ENCODE measurements around the gene ULBP3.

ULBP3 gene

DNA sequence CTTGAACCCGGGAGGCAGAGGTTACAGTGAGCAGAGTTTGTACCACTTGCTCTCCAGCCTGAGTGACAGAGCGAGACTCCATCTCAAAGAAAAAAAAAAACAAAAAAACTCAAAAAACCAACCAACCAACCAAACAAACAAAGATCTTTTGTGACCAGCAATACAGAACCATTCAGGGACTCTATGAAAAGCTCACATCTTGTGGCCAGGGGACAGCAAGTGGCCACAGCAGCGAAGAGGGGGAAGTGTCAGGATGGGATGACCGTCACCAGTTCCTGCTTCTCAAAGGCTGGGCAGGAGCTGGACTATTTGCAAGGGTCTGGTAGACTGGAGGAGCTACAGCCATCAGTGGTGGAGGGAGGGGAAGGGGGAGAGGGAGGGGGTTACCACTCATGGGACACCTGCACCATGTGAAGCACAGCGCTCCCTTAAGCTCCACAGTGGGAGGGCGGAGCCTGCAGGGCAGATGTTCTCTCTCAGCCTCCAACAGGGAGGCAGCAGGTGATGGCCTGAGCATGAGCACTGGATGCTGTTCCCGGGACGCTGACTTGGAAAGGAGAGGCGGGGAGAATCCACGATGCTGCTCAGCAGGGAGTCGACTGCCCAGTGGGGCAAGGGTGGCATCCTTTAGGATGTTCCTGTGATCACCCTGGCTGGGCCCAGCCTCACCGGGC, 19.7 kb upstream of the ULBP3 start:
- POLR2A ChIA-PET = no interaction called here
- CTCF ChIA-PET = interaction anchor here (0.7 to 1.1 kb wide), 4 partner anchors 8 to 172 kb away, joined by 3 to 9 read pairs (median 4); no protein-coding TSS in a partner anchor

DNA sequence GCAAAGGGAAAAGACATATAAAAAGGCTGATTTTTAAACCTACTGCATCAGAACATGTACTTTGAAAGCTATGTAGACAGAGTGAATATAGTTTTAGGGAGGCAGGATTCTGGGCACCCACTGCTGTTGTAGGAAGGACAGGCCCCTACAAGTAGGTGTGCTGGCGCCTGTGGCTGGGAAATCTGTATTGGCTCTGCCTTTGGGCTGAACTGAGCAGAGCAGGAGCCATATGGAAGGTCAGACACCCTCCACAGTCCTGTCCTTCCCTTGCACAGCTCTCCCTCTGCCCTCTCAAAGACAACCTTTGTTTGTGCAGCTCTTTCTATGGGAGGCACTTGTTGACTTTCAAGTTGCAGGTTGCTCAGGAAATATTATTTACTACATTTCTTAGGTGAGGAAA, 18.4 kb upstream of the ULBP3 start:
- no peak for DNase-seq (ENCODE audit: extremely low spot score)
- POLR2A ChIA-PET = no interaction called here
- TF ChIP-seq, protein P1, sequence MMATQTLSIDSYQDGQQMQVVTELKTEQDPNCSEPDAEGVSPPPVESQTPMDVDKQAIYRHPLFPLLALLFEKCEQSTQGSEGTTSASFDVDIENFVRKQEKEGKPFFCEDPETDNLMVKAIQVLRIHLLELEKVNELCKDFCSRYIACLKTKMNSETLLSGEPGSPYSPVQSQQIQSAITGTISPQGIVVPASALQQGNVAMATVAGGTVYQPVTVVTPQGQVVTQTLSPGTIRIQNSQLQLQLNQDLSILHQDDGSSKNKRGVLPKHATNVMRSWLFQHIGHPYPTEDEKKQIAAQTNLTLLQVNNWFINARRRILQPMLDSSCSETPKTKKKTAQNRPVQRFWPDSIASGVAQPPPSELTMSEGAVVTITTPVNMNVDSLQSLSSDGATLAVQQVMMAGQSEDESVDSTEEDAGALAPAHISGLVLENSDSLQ (IDR thresholded peaks at IDR 0.05) = no peak
- TF ChIP-seq TARDBP (IDR thresholded peaks at IDR 0.05) (no peak), SUZ12 (IDR thresholded peaks at IDR 0.05) (no peak), FOXM1 (IDR thresholded peaks at IDR 0.05; ENCODE audit: borderline replicate concordance) (no peak), ZNF384 (IDR thresholded peaks at IDR 0.05) (no peak), L3MBTL2 (conservative IDR thresholded peaks at IDR 0.05) (no peak), FOXA1 (IDR thresholded peaks at IDR 0.05) (no peak), BHLHE40 (IDR thresholded peaks at IDR 0.05; ENCODE audit: borderline replicate concordance) (no peak), HDGF (IDR thresholded peaks at IDR 0.05; ENCODE audit: borderline replicate concordance) (no peak), NFRKB (IDR thresholded peaks at IDR 0.05) (no peak), SP1 (IDR thresholded peaks at IDR 0.05) (no peak), ARNT (IDR thresholded peaks at IDR 0.05) (no peak), CTBP1 (IDR thresholded peaks at IDR 0.05; ENCODE audit: borderline replicate concordance) (no peak), ELF4 (IDR thresholded peaks at IDR 0.05) (no peak), FOXK2 (IDR thresholded peaks at IDR 0.05) (no peak), LEF1 (IDR thresholded peaks at IDR 0.05; ENCODE audit: borderline replicate concordance) (no peak)
- CTCF ChIA-PET = interaction anchor here (1.0 to 1.4 kb wide), 2 partner anchors 10 to 16 kb away, joined by 3 to 5 read pairs; no protein-coding TSS in a partner anchor

More for the DNA sequence above, 19.7 kb upstream of the ULBP3 start:
- TF ChIP-seq HDGF (IDR thresholded peaks at IDR 0.05; ENCODE audit: borderline replicate concordance) (no peak), SP1 (IDR thresholded peaks at IDR 0.05) (no peak), ARNT (IDR thresholded peaks at IDR 0.05) (no peak), NFRKB (IDR thresholded peaks at IDR 0.05) (no peak), BHLHE40 (IDR thresholded peaks at IDR 0.05; ENCODE audit: borderline replicate concordance) (no peak), TARDBP (IDR thresholded peaks at IDR 0.05) (no peak), CTBP1 (IDR thresholded peaks at IDR 0.05; ENCODE audit: borderline replicate concordance) (no peak), FOXA1 (IDR thresholded peaks at IDR 0.05) (no peak), SUZ12 (IDR thresholded peaks at IDR 0.05) (no peak), FOXM1 (IDR thresholded peaks at IDR 0.05; ENCODE audit: borderline replicate concordance) (no peak), FOXK2 (IDR thresholded peaks at IDR 0.05) (no peak), ELF4 (IDR thresholded peaks at IDR 0.05) (no peak), ZNF384 (IDR thresholded peaks at IDR 0.05) (no peak), LEF1 (IDR thresholded peaks at IDR 0.05; ENCODE audit: borderline replicate concordance) (no peak), L3MBTL2 (conservative IDR thresholded peaks at IDR 0.05) (no peak)
- TF ChIP-seq, protein P1 (IDR thresholded peaks at IDR 0.05) = no peak
- DNase-seq (ENCODE audit: extremely low spot score) = no peak

DNA sequence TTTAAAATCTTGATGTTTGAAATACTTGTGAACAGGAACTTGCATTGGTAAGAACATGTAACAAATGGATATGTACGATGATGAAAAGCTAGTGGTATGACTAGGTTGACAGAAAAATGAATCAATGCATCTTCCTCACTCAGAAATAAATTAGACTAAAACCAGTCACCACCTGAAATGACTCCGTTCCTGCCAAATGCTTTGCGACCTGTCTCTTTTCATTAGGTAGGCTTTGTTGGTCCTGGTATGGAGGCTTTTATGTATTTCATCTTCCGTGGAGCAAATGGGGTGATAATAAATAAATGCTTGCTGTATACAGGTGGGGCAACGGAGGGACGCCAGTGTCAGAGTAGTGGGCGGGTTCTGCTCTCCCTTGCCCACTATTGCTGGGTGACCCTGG, 17.1 kb upstream of the ULBP3 start:
- DNase-seq (ENCODE audit: extremely low spot score) = no peak
- ChIA-PET CTCF (interaction anchor here (1.0 kb wide), 1 partner anchor 249 kb away, joined by 4 read pairs; no protein-coding TSS in a partner anchor), POLR2A (no interaction called here)
- TF ChIP-seq HDGF (IDR thresholded peaks at IDR 0.05; ENCODE audit: borderline replicate concordance) (no peak), L3MBTL2 (conservative IDR thresholded peaks at IDR 0.05) (no peak), NFRKB (IDR thresholded peaks at IDR 0.05) (no peak), FOXA1 (IDR thresholded peaks at IDR 0.05) (no peak)
- TF ChIP-seq, protein P1 (IDR thresholded peaks at IDR 0.05) = no peak

DNA sequence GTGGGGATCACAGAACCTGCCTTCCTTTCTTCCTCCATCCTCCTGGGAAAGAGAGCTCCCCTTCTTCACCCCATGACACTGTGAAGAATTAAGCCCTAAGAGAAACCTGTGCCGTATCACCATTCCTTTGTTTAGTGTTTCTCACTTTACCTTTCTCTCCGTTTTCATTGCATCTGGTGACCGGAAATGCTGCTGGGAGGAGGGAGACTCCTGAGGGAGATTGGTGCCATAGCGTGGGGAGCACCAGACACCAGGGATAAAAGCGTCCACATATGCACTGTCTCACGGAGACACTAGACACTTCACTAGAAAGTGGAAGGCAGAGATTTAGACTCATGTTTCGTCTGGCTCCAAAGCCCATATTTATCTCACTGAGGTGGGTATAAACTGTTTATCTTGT, 15.5 kb upstream of the ULBP3 start:
- DNase-seq (ENCODE audit: extremely low spot score) = no peak
- POLR2A ChIA-PET = interaction anchor here (1.0 kb wide), 1 partner anchor 59 kb away, joined by 4 read pairs; no protein-coding TSS in a partner anchor
- CTCF ChIA-PET = interaction anchor here (0.7 kb wide), 1 partner anchor 311 kb away, joined by 3 read pairs; no protein-coding TSS in a partner anchor
- TF ChIP-seq CTBP1 (IDR thresholded peaks at IDR 0.05; ENCODE audit: borderline replicate concordance) (no peak), NFRKB (IDR thresholded peaks at IDR 0.05) (no peak), L3MBTL2 (conservative IDR thresholded peaks at IDR 0.05) (no peak), BHLHE40 (IDR thresholded peaks at IDR 0.05; ENCODE audit: borderline replicate concordance) (no peak), FOXK2 (IDR thresholded peaks at IDR 0.05) (no peak), FOXM1 (IDR thresholded peaks at IDR 0.05; ENCODE audit: borderline replicate concordance) (no peak)

DNA sequence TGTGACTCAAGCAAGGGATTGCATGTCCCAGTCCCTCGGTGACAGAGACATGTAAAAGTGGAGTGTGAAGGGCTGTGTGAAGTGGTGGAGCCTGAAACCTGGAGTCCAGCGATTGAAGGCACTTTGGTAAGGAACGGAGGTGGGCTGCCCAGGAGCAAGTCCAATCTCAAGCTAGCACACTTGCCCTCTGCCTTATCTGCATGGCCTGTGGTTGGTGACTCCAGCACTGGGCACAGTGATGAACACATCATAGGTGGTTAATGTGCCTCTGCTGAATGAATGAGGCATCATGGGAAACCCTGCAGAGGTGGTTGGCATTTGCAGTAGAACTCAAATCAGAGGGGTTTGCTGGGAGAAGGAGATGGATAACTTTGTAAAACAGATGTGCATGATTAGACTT, 14.9 kb upstream of the ULBP3 start:
- no peak for DNase-seq (ENCODE audit: extremely low spot score)
- no peak for TF ChIP-seq BHLHE40 (IDR thresholded peaks at IDR 0.05; ENCODE audit: borderline replicate concordance)
- TF ChIP-seq, protein P1 (IDR thresholded peaks at IDR 0.05) = no peak
- TF ChIP-seq TARDBP (IDR thresholded peaks at IDR 0.05) = no peak
- TF ChIP-seq ELF4 (IDR thresholded peaks at IDR 0.05) = no peak
- no peak for TF ChIP-seq ZNF384 (IDR thresholded peaks at IDR 0.05)
- no peak for TF ChIP-seq FOXK2 (IDR thresholded peaks at IDR 0.05)
- TF ChIP-seq FOXA1 (IDR thresholded peaks at IDR 0.05) = no peak
- no peak for TF ChIP-seq ARNT (IDR thresholded peaks at IDR 0.05)
- no peak for TF ChIP-seq LEF1 (IDR thresholded peaks at IDR 0.05; ENCODE audit: borderline replicate concordance)
- no peak for TF ChIP-seq HDGF (IDR thresholded peaks at IDR 0.05; ENCODE audit: borderline replicate concordance)
- no peak for TF ChIP-seq L3MBTL2 (conservative IDR thresholded peaks at IDR 0.05)
- no peak for TF ChIP-seq CTBP1 (IDR thresholded peaks at IDR 0.05; ENCODE audit: borderline replicate concordance)
- no peak for TF ChIP-seq SUZ12 (IDR thresholded peaks at IDR 0.05)
- TF ChIP-seq NFRKB (IDR thresholded peaks at IDR 0.05) = no peak
- TF ChIP-seq FOXM1 (IDR thresholded peaks at IDR 0.05; ENCODE audit: borderline replicate concordance) = no peak
- TF ChIP-seq SP1 (IDR thresholded peaks at IDR 0.05) = no peak
- POLR2A ChIA-PET = no interaction called here
- CTCF ChIA-PET = interaction anchor here (0.7 kb wide), 1 partner anchor 312 kb away, joined by 3 read pairs; no protein-coding TSS in a partner anchor

Measured in HEK293T (cell line).